HepG2 (cell line): Measurements from ENCODE around the gene HNF1B. TPM values are rescaled to one million over a fixed set of nuclear protein-coding genes. Genes with fewer than 3 reads are reported as not detected.

Experiments used
- GTF2F1 ChIP-seq: fragments of 150-350 bp; IDR thresholded peaks from 2 replicates; pipeline ENCODE4 v1.6.1; 2014; ENCODE audit warnings: low read length
- HDAC6 ChIP-seq: fragments of 200-600 bp; sonication (generic); IDR thresholded peaks from 2 replicates; pipeline ENCODE4 v1.7.0; 2017; ENCODE audit warnings: mild to moderate bottlenecking, antibody characterized with exemption, low read length, low read depth
- ISL2 ChIP-seq: sonication (generic); formaldehyde crosslinking; IDR thresholded peaks from 2 replicates; pipeline ENCODE4 v1.5.0; 2020; ENCODE audit warnings: missing genetic modification reagents
- PPARG ChIP-seq: conservative IDR thresholded peaks from 2 replicates; pipeline ENCODE4 v1.6.1; 2016; ENCODE audit warnings: missing biosample characterization, missing genetic modification reagents
- RCOR2 ChIP-seq: IDR thresholded peaks from 2 replicates; pipeline ENCODE4 v1.6.1; 2016; ENCODE audit warnings: missing biosample characterization, missing genetic modification reagents
- SP140L ChIP-seq: sonication (generic); formaldehyde crosslinking; IDR thresholded peaks from 2 replicates; pipeline ENCODE4 v1.4.0; 2020; ENCODE audit warnings: missing genetic modification reagents, borderline replicate concordance
- SSRP1 ChIP-seq: IDR thresholded peaks from 2 replicates; pipeline ENCODE4 v1.6.1; 2016; ENCODE audit warnings: control low read depth
- WIZ ChIP-seq: sonication (generic); formaldehyde crosslinking; IDR thresholded peaks from 2 replicates; pipeline ENCODE4 v1.5.1; 2020; ENCODE audit warnings: mild to moderate bottlenecking, missing genetic modification reagents
- ZBTB7A ChIP-seq: sonication (generic); formaldehyde crosslinking; IDR thresholded peaks from 2 replicates; pipeline ENCODE4 v1.8.0; 2022; ENCODE audit warnings: mild to moderate bottlenecking, missing genetic modification reagents
- ZNF224 ChIP-seq: sonication (generic); formaldehyde crosslinking; IDR thresholded peaks from 2 replicates; pipeline ENCODE4 v1.5.0; 2020; ENCODE audit warnings: mild to moderate bottlenecking, missing genetic modification reagents
- ZNF30 ChIP-seq: sonication (generic); formaldehyde crosslinking; IDR thresholded peaks from 2 replicates; pipeline ENCODE4 v1.5.0; 2020; ENCODE audit warnings: mild to moderate bottlenecking, missing genetic modification reagents
- ZNF33A ChIP-seq: sonication (generic); formaldehyde crosslinking; IDR thresholded peaks from 2 replicates; pipeline ENCODE4 v1.5.1; 2020; ENCODE audit warnings: missing genetic modification reagents, mild to moderate bottlenecking, moderate library complexity, borderline replicate concordance
- ZNF432 ChIP-seq: sonication (generic); formaldehyde crosslinking; IDR thresholded peaks from 2 replicates; pipeline ENCODE4 v1.5.0; 2020; ENCODE audit warnings: missing genetic modification reagents, mild to moderate bottlenecking, borderline replicate concordance
- ZNF607 ChIP-seq: sonication (generic); formaldehyde crosslinking; IDR thresholded peaks from 2 replicates; pipeline ENCODE4 v1.5.1; 2020; ENCODE audit warnings: missing genetic modification reagents, mild to moderate bottlenecking, borderline replicate concordance
- ZNF614 ChIP-seq: IDR thresholded peaks from 2 replicates; pipeline ENCODE4 v1.6.1; 2018; ENCODE audit warnings: missing biosample characterization, missing genetic modification reagents, inconsistent platforms, borderline replicate concordance
- ZNF616 ChIP-seq: sonication (generic); formaldehyde crosslinking; IDR thresholded peaks from 2 replicates; pipeline ENCODE4 v1.5.0; 2020; ENCODE audit warnings: low read depth, mild to moderate bottlenecking, missing genetic modification reagents
- polyA plus RNA-seq, 8 experiments: library from polyadenylated mRNA; depleted of rRNA in 3 of 8; stranded (reverse) in 7 of 8; unstranded in 1 of 8; fragments of >200 nt; fragmentation: Illumina TruSeq in 4 of 8; extraction: Trizol in 4 of 8; gene quantifications; 2 replicates each; pipeline versions ENCODE4 v1.2.1 to v1.2.3, GENCODE V29; 2011 to 2016; ENCODE audit warnings: low read depth in 4 of 8, missing spikeins in 1 of 8, mixed read lengths in 1 of 8; ENCODE audit not compliant: insufficient read depth in 1 of 8
- total RNA-seq, 5 experiments: library from RNA; depleted of rRNA; stranded (reverse); fragments of >200 nt; fragmentation: Illumina TruSeq; extraction: Trizol; gene quantifications; 2 replicates each; pipeline ENCODE4 v1.2.3, GENCODE V29; 2016; ENCODE audit warnings: low read depth in 1 of 5
- TF ChIP-seq, protein P1 (sequence below): sonication (generic); formaldehyde crosslinking; IDR thresholded peaks from 2 replicates; pipeline ENCODE4 v1.4.0; 2020; ENCODE audit warnings: missing genetic modification reagents
- TF ChIP-seq, protein P2 (sequence below): conservative IDR thresholded peaks from 2 replicates; pipeline ENCODE4 v1.6.1; 2018; ENCODE audit warnings: missing genetic modification reagents
- TF ChIP-seq, protein P3 (sequence below): sonication (generic); formaldehyde crosslinking; IDR thresholded peaks from 2 replicates; pipeline ENCODE4 v1.5.0; 2020; ENCODE audit warnings: missing genetic modification reagents, mild to moderate bottlenecking, borderline replicate concordance
- TF ChIP-seq, protein P4 (sequence below): IDR thresholded peaks from 2 replicates; pipeline ENCODE4 v1.6.1; 2016; ENCODE audit warnings: missing biosample characterization, missing genetic modification reagents, low read depth
- TF ChIP-seq, protein P5 (sequence below): sonication (generic); formaldehyde crosslinking; IDR thresholded peaks from 2 replicates; pipeline ENCODE4 v1.5.1; 2020; ENCODE audit warnings: missing genetic modification reagents, mild to moderate bottlenecking, borderline replicate concordance

Gene HNF1B
- total and polyA plus RNA-seq, 2 of the 13 experiments (the other 11 are each of a cell fraction or from before 2014, with no cell fraction given): 1.9 to 5.3 TPM

DNA sequence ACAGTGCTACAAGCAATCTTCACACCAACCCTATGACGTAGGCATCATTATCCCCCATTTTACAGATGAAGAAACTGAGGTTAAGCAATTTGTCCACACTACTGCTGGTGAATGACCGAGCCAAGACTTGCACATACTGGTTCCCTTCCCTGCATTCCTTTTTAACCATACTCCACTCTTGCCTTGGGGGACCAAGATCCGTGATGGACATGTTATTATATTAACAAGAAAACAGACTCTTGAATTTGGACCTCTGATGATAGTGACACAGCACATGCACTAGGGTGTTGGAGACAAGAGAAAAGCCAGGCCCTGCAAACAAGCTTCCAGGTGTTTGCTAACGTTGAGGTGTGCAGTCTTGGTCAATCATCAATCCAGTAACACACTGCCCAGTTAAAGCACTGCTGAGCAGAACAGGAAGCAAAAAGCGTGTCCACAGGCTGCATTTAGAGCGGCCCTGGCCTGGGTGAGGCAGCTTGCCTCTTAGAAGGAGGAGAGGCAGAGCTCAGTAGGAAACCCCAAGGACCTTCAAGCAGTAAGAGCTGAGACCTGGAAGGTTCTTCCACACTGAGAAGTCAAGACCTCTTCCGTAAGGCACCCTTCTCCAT lies 36.7 kb downstream of the HNF1B start (continued):
- TF ChIP-seq ZNF614 (CRISPR knock-in tag): peak; percentile 75
- no peak; the same call in 1 of the 2 replicates for TF ChIP-seq ZNF607
- TF ChIP-seq ZNF616 (CRISPR knock-in tag): no peak
- TF ChIP-seq, protein P1, sequence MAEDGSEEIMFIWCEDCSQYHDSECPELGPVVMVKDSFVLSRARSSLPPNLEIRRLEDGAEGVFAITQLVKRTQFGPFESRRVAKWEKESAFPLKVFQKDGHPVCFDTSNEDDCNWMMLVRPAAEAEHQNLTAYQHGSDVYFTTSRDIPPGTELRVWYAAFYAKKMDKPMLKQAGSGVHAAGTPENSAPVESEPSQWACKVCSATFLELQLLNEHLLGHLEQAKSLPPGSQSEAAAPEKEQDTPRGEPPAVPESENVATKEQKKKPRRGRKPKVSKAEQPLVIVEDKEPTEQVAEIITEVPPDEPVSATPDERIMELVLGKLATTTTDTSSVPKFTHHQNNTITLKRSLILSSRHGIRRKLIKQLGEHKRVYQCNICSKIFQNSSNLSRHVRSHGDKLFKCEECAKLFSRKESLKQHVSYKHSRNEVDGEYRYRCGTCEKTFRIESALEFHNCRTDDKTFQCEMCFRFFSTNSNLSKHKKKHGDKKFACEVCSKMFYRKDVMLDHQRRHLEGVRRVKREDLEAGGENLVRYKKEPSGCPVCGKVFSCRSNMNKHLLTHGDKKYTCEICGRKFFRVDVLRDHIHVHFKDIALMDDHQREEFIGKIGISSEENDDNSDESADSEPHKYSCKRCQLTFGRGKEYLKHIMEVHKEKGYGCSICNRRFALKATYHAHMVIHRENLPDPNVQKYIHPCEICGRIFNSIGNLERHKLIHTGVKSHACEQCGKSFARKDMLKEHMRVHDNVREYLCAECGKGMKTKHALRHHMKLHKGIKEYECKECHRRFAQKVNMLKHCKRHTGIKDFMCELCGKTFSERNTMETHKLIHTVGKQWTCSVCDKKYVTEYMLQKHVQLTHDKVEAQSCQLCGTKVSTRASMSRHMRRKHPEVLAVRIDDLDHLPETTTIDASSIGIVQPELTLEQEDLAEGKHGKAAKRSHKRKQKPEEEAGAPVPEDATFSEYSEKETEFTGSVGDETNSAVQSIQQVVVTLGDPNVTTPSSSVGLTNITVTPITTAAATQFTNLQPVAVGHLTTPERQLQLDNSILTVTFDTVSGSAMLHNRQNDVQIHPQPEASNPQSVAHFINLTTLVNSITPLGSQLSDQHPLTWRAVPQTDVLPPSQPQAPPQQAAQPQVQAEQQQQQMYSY: no peak
- TF ChIP-seq ISL2: no peak
- TF ChIP-seq SSRP1 (CRISPR knock-in tag): no peak
- 0 out of 2 replicates have a peak, but pooled peaks have one; percentile 16 for TF ChIP-seq WIZ (CRISPR knock-in tag)
- no peak for TF ChIP-seq HDAC6
- TF ChIP-seq, protein P2, sequence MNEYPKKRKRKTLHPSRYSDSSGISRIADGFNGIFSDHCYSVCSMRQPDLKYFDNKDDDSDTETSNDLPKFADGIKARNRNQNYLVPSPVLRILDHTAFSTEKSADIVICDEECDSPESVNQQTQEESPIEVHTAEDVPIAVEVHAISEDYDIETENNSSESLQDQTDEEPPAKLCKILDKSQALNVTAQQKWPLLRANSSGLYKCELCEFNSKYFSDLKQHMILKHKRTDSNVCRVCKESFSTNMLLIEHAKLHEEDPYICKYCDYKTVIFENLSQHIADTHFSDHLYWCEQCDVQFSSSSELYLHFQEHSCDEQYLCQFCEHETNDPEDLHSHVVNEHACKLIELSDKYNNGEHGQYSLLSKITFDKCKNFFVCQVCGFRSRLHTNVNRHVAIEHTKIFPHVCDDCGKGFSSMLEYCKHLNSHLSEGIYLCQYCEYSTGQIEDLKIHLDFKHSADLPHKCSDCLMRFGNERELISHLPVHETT (CRISPR knock-in tag): peak; percentile 50; the same call in 1 of the 2 replicates
- no peak for TF ChIP-seq ZNF224 (CRISPR knock-in tag)
- no peak for TF ChIP-seq ZNF432 (CRISPR knock-in tag)
- peak; percentile 75 for TF ChIP-seq RCOR2
- 0 out of 2 replicates have a peak, but pooled peaks have one; percentile 62 for TF ChIP-seq PPARG (CRISPR knock-in tag)
- TF ChIP-seq ZNF33A (CRISPR knock-in tag): no peak
- TF ChIP-seq, protein P3, sequence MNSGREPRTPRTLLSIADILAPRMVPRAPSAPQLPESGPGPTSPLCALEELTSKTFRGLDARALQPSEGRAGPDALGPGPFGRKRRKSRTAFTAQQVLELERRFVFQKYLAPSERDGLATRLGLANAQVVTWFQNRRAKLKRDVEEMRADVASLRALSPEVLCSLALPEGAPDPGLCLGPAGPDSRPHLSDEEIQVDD (CRISPR knock-in tag): no peak
- TF ChIP-seq, protein P4, sequence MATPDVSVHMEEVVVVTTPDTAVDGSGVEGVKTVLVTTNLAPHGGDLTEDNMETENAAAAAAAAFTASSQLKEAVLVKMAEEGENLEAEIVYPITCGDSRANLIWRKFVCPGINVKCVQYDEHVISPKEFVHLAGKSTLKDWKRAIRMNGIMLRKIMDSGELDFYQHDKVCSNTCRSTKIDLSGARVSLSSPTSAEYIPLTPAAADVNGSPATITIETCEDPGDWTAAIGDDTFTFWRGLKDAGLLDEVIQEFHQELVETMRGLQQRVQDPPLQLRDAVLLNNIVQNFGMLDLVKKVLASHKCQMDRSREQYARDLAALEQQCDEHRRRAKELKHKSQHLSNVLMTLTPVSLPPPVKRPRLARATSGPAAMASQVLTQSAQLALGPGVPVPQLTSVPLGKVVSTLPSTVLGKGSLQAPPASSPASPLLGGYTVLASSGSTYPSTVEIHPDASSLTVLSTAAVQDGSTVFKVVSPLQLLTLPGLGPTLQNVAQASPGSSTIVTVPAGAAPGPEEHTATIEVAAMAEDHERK: no peak
- TF ChIP-seq SP140L (CRISPR knock-in tag): no peak
- no peak for TF ChIP-seq ZBTB7A (CRISPR knock-in tag)
- no peak for TF ChIP-seq ZNF30 (CRISPR knock-in tag)
- no peak for TF ChIP-seq GTF2F1
- TF ChIP-seq, protein P5, sequence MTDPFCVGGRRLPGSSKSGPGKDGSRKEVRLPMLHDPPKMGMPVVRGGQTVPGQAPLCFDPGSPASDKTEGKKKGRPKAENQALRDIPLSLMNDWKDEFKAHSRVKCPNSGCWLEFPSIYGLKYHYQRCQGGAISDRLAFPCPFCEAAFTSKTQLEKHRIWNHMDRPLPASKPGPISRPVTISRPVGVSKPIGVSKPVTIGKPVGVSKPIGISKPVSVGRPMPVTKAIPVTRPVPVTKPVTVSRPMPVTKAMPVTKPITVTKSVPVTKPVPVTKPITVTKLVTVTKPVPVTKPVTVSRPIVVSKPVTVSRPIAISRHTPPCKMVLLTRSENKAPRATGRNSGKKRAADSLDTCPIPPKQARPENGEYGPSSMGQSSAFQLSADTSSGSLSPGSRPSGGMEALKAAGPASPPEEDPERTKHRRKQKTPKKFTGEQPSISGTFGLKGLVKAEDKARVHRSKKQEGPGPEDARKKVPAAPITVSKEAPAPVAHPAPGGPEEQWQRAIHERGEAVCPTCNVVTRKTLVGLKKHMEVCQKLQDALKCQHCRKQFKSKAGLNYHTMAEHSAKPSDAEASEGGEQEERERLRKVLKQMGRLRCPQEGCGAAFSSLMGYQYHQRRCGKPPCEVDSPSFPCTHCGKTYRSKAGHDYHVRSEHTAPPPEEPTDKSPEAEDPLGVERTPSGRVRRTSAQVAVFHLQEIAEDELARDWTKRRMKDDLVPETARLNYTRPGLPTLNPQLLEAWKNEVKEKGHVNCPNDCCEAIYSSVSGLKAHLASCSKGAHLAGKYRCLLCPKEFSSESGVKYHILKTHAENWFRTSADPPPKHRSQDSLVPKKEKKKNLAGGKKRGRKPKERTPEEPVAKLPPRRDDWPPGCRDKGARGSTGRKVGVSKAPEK (CRISPR knock-in tag): no peak
